Lower lobe of right lung (tissue), 2 donors: ENCODE data around the gene SMAD6. TPM values are rescaled to one million over a fixed set of nuclear protein-coding genes. Genes with fewer than 3 reads are reported as not detected.

Experiments
- ATAC-seq, 2 donors: fragments of 200-7000 bp; cut with Tn5 transposase; one replicate each; pipeline ENCODE4 v1.9.1; 2020 to 2022; ENCODE audit warnings: mild to moderate bottlenecking in 2 of 2, moderate library complexity in 2 of 2
- DNase-seq: peaks from one replicate; pipeline ENCODE4 v3.0.0-alpha.2; 2020
- H3K27ac ChIP-seq: fragments of 200-600 bp; one replicate; pipeline ENCODE4 v1.8.0; 2022
- H3K27me3 ChIP-seq: fragments of 200-600 bp; one replicate; pipeline ENCODE4 v1.8.0; 2022; ENCODE audit warnings: low read depth
- H3K36me3 ChIP-seq: fragments of 200-600 bp; one replicate; pipeline ENCODE4 v1.8.0; 2022; ENCODE audit warnings: mild to moderate bottlenecking
- H3K4me1 ChIP-seq: fragments of 200-600 bp; one replicate; pipeline ENCODE4 v1.8.0; 2022
- H3K4me3 ChIP-seq: fragments of 200-600 bp; one replicate; pipeline ENCODE4 v1.8.0; 2022; ENCODE audit warnings: mild to moderate bottlenecking
- H3K9me3 ChIP-seq: fragments of 200-600 bp; one replicate; pipeline ENCODE4 v1.8.0; 2022
- intact Hi-C: fragments of 100-400 bp; cut with DNase I; formaldehyde crosslinking; loops from one replicate; pipeline ENCODE4 v1.11.0; 2022
- total RNA-seq: library from RNA; stranded (reverse); fragmentation: NEBNext Ultra II Directional; extraction: Animal tissue kit (Norgen Biotek cat#: 25700); gene quantifications from one replicate; pipeline ENCODE4 v1.2.1, GENCODE V29; 2021
- TF ChIP-seq, protein P1 (sequence below): fragments of 200-600 bp; IDR thresholded peaks from one replicate; pipeline ENCODE4 v1.8.0; 2022; ENCODE audit warnings: antibody characterized with exemption, mild to moderate bottlenecking
- donor health status: DM: no; HTN: yes; CAD: no; lungs with severe emphysema.

Gene SMAD6
- total RNA-seq, 1 donor from 2014 or later: 159 TPM

GRCh38 chr15:66739287-66739686, 37.3 kb downstream of the SMAD6 start:
- no peaks in the 10 kb centered on the region for H3K27me3 ChIP-seq
- DNase-seq (peak; percentile 24), ATAC-seq (no peak)
- H3K27ac ChIP-seq: no peak overlapping the region
- intact Hi-C loops: no loop called here
- TF ChIP-seq, protein P1, sequence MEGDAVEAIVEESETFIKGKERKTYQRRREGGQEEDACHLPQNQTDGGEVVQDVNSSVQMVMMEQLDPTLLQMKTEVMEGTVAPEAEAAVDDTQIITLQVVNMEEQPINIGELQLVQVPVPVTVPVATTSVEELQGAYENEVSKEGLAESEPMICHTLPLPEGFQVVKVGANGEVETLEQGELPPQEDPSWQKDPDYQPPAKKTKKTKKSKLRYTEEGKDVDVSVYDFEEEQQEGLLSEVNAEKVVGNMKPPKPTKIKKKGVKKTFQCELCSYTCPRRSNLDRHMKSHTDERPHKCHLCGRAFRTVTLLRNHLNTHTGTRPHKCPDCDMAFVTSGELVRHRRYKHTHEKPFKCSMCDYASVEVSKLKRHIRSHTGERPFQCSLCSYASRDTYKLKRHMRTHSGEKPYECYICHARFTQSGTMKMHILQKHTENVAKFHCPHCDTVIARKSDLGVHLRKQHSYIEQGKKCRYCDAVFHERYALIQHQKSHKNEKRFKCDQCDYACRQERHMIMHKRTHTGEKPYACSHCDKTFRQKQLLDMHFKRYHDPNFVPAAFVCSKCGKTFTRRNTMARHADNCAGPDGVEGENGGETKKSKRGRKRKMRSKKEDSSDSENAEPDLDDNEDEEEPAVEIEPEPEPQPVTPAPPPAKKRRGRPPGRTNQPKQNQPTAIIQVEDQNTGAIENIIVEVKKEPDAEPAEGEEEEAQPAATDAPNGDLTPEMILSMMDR: no peak
- no peak overlapping the region for H3K4me3 ChIP-seq
- H3K4me1 ChIP-seq: peaks cover 80% of the 10 kb centered on the region
- no peaks in the 10 kb centered on the region for H3K9me3 ChIP-seq
- peaks cover 9% of the 10 kb centered on the region for H3K36me3 ChIP-seq

DNA sequence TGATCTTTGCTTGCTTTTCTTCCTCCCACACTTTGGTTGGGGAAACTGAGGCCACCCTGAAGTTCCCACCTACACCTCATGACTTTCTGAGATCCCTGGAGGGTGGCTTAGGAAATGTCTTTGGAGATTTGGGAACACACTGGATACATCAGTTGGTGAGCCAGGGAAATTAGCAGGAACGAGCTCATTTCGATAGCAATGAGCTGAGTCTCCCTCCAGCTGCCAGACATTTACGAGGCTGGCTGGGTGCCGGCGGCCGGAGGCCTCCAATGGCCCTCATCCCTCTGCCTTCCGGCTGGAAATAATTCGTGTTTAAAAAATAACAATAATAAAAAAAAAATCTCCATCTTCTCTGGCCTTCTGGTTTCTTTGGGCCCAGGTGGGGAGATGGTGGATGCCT, 38.8 kb downstream of the SMAD6 start:
- Histone ChIP-seq H3K4me1 (peaks cover 75% of the 10 kb centered on the region), H3K27me3 (no peaks in the 10 kb centered on the region), H3K27ac (no peak overlapping the region), H3K36me3 (peaks cover 9% of the 10 kb centered on the region), H3K9me3 (no peaks in the 10 kb centered on the region), H3K4me3 (no peak overlapping the region)
- ATAC-seq: no peak
- peak; percentile 43 for DNase-seq
- TF ChIP-seq, protein P1: no peak
- intact Hi-C loops: no loop called here

- ATAC-seq: no peak
- Histone ChIP-seq H3K27me3 (no peaks in the 10 kb centered on the region), H3K27ac (no peak overlapping the region), H3K9me3 (no peaks in the 10 kb centered on the region), H3K4me3 (no peak overlapping the region), H3K4me1 (peaks cover 75% of the 10 kb centered on the region), H3K36me3 (peaks cover 9% of the 10 kb centered on the region)
- intact Hi-C loops: no loop called here
- TF ChIP-seq, protein P1: no peak
- DNase-seq: no peak
Measured at GRCh38 chr15:66741646-66742045, 39.6 kb downstream of the SMAD6 start.

DNA sequence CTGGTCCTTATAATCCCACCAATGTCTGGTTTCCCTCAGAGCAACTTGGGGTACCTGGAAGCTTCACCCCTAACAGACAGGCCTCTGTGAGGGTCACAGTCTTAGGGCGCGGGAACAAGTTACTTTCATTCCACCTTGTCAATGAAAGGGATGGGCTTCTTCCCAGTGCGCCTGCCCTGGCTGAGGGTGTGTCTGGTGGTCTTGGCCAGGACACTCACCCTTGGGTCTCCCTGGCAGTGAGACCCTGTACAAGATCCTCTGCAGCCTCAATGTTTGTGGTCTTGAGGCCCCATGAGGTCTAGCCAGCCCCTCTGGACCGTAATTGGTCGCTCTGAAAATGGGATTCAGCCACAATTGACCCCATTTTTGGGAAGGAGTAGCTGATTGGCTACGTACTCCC, 40.2 kb downstream of the SMAD6 start:
- no peak overlapping the region for H3K4me3 ChIP-seq
- DNase-seq: no peak
- H3K9me3 ChIP-seq: no peaks in the 10 kb centered on the region
- peaks cover 9% of the 10 kb centered on the region for H3K36me3 ChIP-seq
- TF ChIP-seq, protein P1: no peak
- no peak overlapping the region for H3K27ac ChIP-seq
- ATAC-seq: no peak
- H3K27me3 ChIP-seq: no peaks in the 10 kb centered on the region
- H3K4me1 ChIP-seq: peaks cover 75% of the 10 kb centered on the region
- intact Hi-C loops: no loop called here

DNA sequence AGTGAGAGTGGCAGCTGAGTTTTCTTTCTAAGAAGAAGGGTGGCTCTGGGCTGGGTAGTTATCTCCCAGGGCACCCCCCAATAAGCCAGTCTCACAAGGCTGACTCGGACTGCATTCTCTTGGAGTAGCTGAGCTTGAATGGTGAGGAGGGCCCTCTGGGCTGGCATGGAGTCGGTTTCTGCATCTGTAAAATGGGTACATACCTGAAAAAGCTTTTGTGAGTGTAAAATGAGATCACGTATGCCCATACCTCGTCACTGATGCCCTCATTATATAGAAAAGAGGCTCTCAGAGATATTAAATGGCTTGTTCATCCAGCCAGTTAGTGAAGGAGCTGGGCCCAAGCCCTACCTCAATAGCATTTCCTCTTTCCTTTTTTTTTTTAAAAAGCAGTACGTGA, 41.2 kb downstream of the SMAD6 start:
- Histone ChIP-seq H3K27ac (no peak overlapping the region), H3K4me1 (peaks cover 80% of the 10 kb centered on the region), H3K27me3 (no peaks in the 10 kb centered on the region), H3K36me3 (peaks cover 6% of the 10 kb centered on the region), H3K9me3 (no peaks in the 10 kb centered on the region), H3K4me3 (no peak overlapping the region)
- TF ChIP-seq, protein P1: no peak
- DNase-seq (no peak), ATAC-seq (no peak)
- intact Hi-C loops: no loop called here
